ENCODE measurements around the gene NXPE2. TPM values are rescaled to one million over a fixed set of nuclear protein-coding genes. Genes with fewer than 3 reads are reported as not detected.
"Not testable (repeated sequence)": the region's sequence is repeated elsewhere in the genome, so short reads cannot be mapped to it uniquely, and the experiment has no call there.

The NXPE2 gene
- 1 to 10 TPM in 1 of 4 donors, under 1 TPM in 2, not detected in 1; 0.15 to 2.7 (median 0.54) TPM for polyA plus RNA-seq
- long read RNA-seq, donor 1: 0 reads
- long read RNA-seq, donor 2: 0 reads
- long read RNA-seq, donor 3: 0 reads
- long read RNA-seq, donor 4: 0 reads
- long read RNA-seq, donor 5: 0 reads
- long read RNA-seq, donor 6: 0 reads
- long read RNA-seq, donor 7: 0 reads
- long read RNA-seq, donor 8: 0 reads
- long read RNA-seq, donor 9: 0 reads
- long read RNA-seq, donor 10, partial matches to known transcripts: 6 of 6 reads
- long read RNA-seq, donor 10, other reads (novel, unspliced or antisense): 0 of 6 reads

DNA sequence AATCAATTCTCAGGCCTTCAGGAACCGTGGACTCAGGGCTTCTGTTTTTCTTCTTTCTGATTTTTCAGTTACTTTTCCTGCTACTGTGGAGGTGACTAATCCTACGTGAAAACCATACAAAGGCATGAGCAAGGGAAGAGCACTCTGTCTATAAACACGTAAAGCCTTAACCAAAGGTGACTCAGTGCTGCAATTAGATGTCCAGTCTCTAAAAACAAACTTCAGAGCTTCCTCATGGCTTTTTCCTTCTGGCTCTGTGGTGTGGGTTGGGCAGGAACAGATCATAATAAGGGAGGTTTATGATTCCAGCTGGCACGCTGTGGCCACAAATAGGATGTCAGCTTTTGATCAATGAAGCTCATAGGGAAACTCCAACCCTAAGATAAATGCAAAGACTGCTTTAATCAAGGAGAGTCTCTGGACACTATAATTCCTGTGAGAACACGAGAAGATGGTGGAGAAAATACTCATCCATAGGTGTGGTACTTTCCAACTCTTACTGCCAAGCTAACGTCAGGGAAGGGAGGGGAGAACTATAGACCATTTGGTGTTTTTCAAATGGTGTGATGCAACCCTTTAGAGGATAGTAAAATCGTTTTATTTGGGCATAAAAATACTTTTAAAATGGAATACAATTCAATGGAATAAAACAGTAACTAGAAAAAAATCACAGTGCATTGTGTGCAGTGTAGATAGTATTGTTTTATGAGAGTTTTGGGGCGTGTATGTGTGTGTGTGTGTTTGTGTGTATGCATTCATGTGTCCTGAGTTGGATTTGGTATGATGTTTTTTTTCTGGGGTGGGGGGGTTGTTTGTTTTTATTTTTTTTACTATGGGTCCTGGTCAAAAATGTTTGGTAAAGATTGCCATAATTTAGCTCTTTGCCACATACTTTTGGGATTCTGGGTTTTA is at the start of gene NXPE2:
TSS of gene NXPE2 (plus strand) at position 403 of the 912 bp plus-strand sequence. CDS start at position 452, 49 bp downstream.
- FAIRE-seq (no peak), DNase-seq (peak; percentile 11 to 63)
- peaks cover 0 to 3% of the 10 kb centered on the region in 2 donors for H3K9me3 ChIP-seq (ENCODE audit: control insufficient read depth in 2 of 2, insufficient read depth in 1 of 2, low read depth in 1 of 2, low read length in 1 of 2)
- H3K27ac ChIP-seq (ENCODE audit: low read depth in 1 of 3, low read length in 2 of 3): peak within 1 kb of the TSS in 1 of 3 donors; percentile 23
- H3K27me3 ChIP-seq (ENCODE audit: control insufficient read depth in 3 of 3, insufficient read depth in 3 of 3, low read length in 3 of 3): no peaks in the 10 kb centered on the region
- 18 to 40% (median 34%) methylated on average over 8 of the region's 8 CpGs for WGBS, 3 donors
- no peak within 1 kb of the TSS for H3K4me3 ChIP-seq (ENCODE audit: low read depth in 1 of 3, low read length in 3 of 3)
- H3K4me1 ChIP-seq (ENCODE audit: control insufficient read depth in 3 of 3, insufficient read depth in 2 of 3, low read depth in 1 of 3, low read length in 2 of 3): no peaks in the 10 kb centered on the region
- H3K36me3 ChIP-seq (ENCODE audit: control insufficient read depth in 3 of 3, insufficient read depth in 2 of 3, low read depth in 1 of 3, low read length in 3 of 3): no peaks in the 10 kb centered on the region

DNA sequence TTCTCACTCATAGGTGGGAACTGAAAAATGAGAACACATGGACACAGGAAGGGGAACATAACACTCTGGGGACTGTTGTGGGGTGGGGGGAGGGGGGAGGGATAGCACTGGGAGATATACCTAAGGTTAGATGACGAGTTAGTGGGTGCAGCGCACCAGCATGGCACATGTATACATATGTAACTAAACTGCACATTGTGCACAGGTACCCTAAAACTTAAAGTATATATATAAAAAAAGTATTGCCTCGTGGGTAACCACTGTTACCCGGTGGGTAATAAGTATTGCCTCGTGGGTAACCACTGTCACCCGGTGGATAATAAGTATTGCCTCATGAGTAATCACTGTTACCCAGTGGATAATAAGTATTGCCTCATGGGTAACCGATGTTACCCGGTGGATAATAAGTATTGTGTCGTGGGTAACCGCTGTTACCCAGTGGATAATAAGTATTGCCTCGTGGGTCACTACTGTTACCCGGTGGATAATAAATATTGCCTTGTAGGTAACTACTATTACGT is 46.8 kb upstream of the NXPE2 start:
- H3K36me3 ChIP-seq (ENCODE audit: control insufficient read depth in 3 of 3, insufficient read depth in 2 of 3, low read depth in 1 of 3, low read length in 3 of 3); FAIRE-seq; H3K4me1 ChIP-seq (ENCODE audit: control insufficient read depth in 3 of 3, insufficient read depth in 2 of 3, low read depth in 1 of 3, low read length in 2 of 3); H3K9me3 ChIP-seq (ENCODE audit: control insufficient read depth in 2 of 2, insufficient read depth in 1 of 2, low read depth in 1 of 2, low read length in 1 of 2); DNase-seq; H3K4me3 ChIP-seq (ENCODE audit: low read depth in 1 of 3, low read length in 3 of 3); H3K27ac ChIP-seq (ENCODE audit: low read depth in 1 of 3, low read length in 2 of 3); H3K27me3 ChIP-seq (ENCODE audit: control insufficient read depth in 3 of 3, insufficient read depth in 3 of 3, low read length in 3 of 3): not testable (repeated sequence)
- WGBS, 3 donors: 89 to 94% (median 92%) methylated on average over 13 of the region's 13 CpGs

DNA sequence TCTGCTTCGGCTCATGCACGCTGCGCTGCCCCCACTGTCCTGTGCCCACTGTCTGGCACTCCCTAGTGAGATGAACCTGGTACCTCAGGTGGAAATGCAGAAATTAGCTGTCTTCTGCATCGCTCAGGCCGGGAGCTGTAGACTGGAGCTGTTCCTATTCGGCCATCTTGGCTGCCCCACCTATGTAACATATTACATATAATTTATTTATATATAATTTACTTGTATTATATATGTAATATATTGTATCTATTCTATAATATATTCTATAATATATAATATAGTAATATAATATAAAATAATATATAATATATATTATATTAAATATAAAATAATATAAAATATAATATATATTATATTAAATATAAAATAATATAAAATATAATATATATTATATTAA is 38.9 kb upstream of the NXPE2 start:
- H3K36me3 ChIP-seq (ENCODE audit: control insufficient read depth in 3 of 3, insufficient read depth in 2 of 3, low read depth in 1 of 3, low read length in 3 of 3); H3K27me3 ChIP-seq (ENCODE audit: control insufficient read depth in 3 of 3, insufficient read depth in 3 of 3, low read length in 3 of 3); DNase-seq; H3K4me1 ChIP-seq (ENCODE audit: control insufficient read depth in 3 of 3, insufficient read depth in 2 of 3, low read depth in 1 of 3, low read length in 2 of 3); H3K27ac ChIP-seq (ENCODE audit: low read depth in 1 of 3, low read length in 2 of 3); H3K4me3 ChIP-seq (ENCODE audit: low read depth in 1 of 3, low read length in 3 of 3); H3K9me3 ChIP-seq (ENCODE audit: control insufficient read depth in 2 of 2, insufficient read depth in 1 of 2, low read depth in 1 of 2, low read length in 1 of 2): not testable (repeated sequence)
- FAIRE-seq: peak; percentile 100
- WGBS, 3 donors: 93 to 98% (median 96%) methylated on average over 6 of the region's 6 CpGs

DNA sequence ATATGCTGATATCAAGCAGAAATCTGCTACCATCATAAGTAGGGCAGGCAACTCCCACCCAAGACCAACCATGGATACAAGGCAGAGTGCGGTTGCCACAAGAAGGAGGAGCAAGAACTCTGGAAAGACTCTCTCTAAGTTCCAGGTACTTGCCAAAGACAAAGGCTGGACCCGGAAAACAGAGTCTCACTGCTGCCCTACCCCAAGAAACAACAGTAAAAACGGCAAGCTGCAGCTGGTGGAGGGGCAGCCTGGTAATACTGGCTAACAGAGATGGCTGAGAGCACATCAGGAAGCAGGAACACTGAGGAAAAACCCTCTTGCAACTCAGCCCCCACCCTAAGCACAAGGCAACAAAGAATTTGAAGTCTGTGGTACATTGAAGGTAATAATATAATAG is 27.7 kb upstream of the NXPE2 start:
- no peaks in the 10 kb centered on the region for H3K4me1 ChIP-seq (ENCODE audit: control insufficient read depth in 3 of 3, insufficient read depth in 2 of 3, low read depth in 1 of 3, low read length in 2 of 3)
- H3K4me3 ChIP-seq (ENCODE audit: low read depth in 1 of 3, low read length in 3 of 3): no peak overlapping the region
- H3K27ac ChIP-seq (ENCODE audit: low read depth in 1 of 3, low read length in 2 of 3): no peak overlapping the region
- H3K36me3 ChIP-seq (ENCODE audit: control insufficient read depth in 3 of 3, insufficient read depth in 2 of 3, low read depth in 1 of 3, low read length in 3 of 3): no peaks in the 10 kb centered on the region
- 60 to 78% (median 75%) methylated on average over 3 of the region's 3 CpGs for WGBS, 3 donors
- H3K27me3 ChIP-seq (ENCODE audit: control insufficient read depth in 3 of 3, insufficient read depth in 3 of 3, low read length in 3 of 3): no peaks in the 10 kb centered on the region
- H3K9me3 ChIP-seq (ENCODE audit: control insufficient read depth in 2 of 2, insufficient read depth in 1 of 2, low read depth in 1 of 2, low read length in 1 of 2): no peaks in the 10 kb centered on the region
- DNase-seq (no peak), FAIRE-seq (no peak)

DNA sequence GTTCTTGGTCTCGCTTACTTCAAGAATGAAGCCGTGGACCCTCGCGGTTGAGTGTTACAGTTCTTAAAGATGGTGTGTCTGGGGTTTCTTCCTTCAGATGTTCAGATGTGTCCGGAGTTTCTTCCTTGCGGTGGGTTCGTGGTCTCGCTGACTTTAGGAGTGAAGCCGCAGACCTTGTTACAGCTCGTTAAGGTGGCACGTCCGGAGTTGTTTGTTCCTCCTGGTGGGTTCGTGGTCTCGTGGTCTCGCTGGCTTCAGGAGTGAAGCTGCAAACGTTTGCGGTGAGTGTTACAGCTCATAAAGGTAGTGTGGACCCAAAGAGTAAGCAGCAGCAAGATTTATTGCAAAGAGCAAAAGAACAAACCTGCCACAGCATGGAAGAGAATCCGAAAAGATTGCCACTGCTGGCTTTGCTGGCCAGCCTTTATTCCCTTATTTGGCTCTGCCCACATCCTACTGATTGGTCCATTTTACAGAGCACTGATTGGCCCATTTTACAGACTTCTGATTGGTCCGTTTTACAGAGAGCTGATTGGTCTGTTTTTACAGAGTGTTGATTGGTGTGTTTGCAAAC is 27.1 kb upstream of the NXPE2 start:
- no peaks in the 10 kb centered on the region for H3K9me3 ChIP-seq (ENCODE audit: control insufficient read depth in 2 of 2, insufficient read depth in 1 of 2, low read depth in 1 of 2, low read length in 1 of 2)
- H3K36me3 ChIP-seq (ENCODE audit: control insufficient read depth in 3 of 3, insufficient read depth in 2 of 3, low read depth in 1 of 3, low read length in 3 of 3): no peaks in the 10 kb centered on the region
- WGBS, 3 donors: 90 to 93% (median 92%) methylated on average over 19 of the region's 19 CpGs
- H3K4me3 ChIP-seq (ENCODE audit: low read depth in 1 of 3, low read length in 3 of 3): no peak overlapping the region
- H3K27me3 ChIP-seq (ENCODE audit: control insufficient read depth in 3 of 3, insufficient read depth in 3 of 3, low read length in 3 of 3): no peaks in the 10 kb centered on the region
- no peaks in the 10 kb centered on the region for H3K4me1 ChIP-seq (ENCODE audit: control insufficient read depth in 3 of 3, insufficient read depth in 2 of 3, low read depth in 1 of 3, low read length in 2 of 3)
- DNase-seq (no peak), FAIRE-seq (no peak)
- no peak overlapping the region for H3K27ac ChIP-seq (ENCODE audit: low read depth in 1 of 3, low read length in 2 of 3)

DNA sequence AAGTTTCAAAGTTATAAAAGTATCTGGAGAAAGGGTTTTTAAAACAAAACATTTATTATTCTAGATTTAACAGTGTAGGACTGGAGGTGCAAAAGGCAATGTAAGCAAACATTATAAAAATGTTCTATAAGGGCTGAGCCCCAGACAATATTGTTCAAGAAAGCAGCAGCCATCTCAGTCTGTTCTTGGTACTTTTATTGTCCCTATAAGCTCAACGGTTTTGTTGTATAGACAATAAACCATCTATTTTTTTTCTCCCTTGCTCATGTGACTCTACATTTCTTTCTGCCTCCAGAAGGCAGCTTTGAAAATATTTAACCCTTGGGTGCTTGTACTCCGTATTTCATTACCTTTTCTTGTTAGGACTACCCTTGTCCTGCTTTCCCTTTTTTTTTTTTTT is 25.2 kb upstream of the NXPE2 start:
- no peaks in the 10 kb centered on the region for H3K36me3 ChIP-seq (ENCODE audit: control insufficient read depth in 3 of 3, insufficient read depth in 2 of 3, low read depth in 1 of 3, low read length in 3 of 3)
- no peak for DNase-seq

DNA sequence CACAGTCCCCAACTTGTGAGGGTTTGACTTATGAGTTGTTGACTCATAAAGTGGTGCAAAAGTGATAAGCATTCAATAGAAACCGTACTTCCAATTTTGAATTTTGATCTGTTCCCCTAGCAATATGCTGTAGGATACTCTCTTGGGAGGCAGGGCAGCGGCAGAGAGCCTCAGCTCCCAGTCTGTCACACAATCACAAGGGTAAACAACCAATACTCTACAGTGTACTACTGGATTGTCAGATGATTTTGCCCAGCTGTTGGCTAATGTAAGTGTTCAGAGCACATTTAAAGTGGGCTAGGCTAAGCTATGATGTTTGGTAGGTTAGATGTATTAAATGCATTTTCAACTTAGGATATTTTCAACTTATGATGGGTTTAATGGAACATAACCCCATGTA is 13.7 kb upstream of the NXPE2 start:
- H3K36me3 ChIP-seq (ENCODE audit: control insufficient read depth in 3 of 3, insufficient read depth in 2 of 3, low read depth in 1 of 3, low read length in 3 of 3): no peaks in the 10 kb centered on the region
- WGBS, 3 donors: 48 to 54% (median 50%) methylated on average over 2 of the region's 2 CpGs
- H3K4me3 ChIP-seq (ENCODE audit: low read depth in 1 of 3, low read length in 3 of 3): no peak overlapping the region
- FAIRE-seq (no peak), DNase-seq (no peak)
- no peaks in the 10 kb centered on the region for H3K4me1 ChIP-seq (ENCODE audit: control insufficient read depth in 3 of 3, insufficient read depth in 2 of 3, low read depth in 1 of 3, low read length in 2 of 3)
- H3K27me3 ChIP-seq (ENCODE audit: control insufficient read depth in 3 of 3, insufficient read depth in 3 of 3, low read length in 3 of 3): no peaks in the 10 kb centered on the region
- H3K27ac ChIP-seq (ENCODE audit: low read depth in 1 of 3, low read length in 2 of 3): no peak overlapping the region
- no peaks in the 10 kb centered on the region for H3K9me3 ChIP-seq (ENCODE audit: control insufficient read depth in 2 of 2, insufficient read depth in 1 of 2, low read depth in 1 of 2, low read length in 1 of 2)

More for the DNA sequence above, 25.2 kb upstream of the NXPE2 start:
- Histone ChIP-seq H3K4me3 (ENCODE audit: low read depth in 1 of 3, low read length in 3 of 3) (no peak overlapping the region), H3K27ac (ENCODE audit: low read depth in 1 of 3, low read length in 2 of 3) (no peak overlapping the region), H3K9me3 (ENCODE audit: control insufficient read depth in 2 of 2, insufficient read depth in 1 of 2, low read depth in 1 of 2, low read length in 1 of 2) (no peaks in the 10 kb centered on the region), H3K4me1 (ENCODE audit: control insufficient read depth in 3 of 3, insufficient read depth in 2 of 3, low read depth in 1 of 3, low read length in 2 of 3) (no peaks in the 10 kb centered on the region), H3K27me3 (ENCODE audit: control insufficient read depth in 3 of 3, insufficient read depth in 3 of 3, low read length in 3 of 3) (no peaks in the 10 kb centered on the region)
- WGBS, 3 donors: 34 to 47% (median 40%) methylated on average over 2 of the region's 2 CpGs
- FAIRE-seq: no peak

DNA sequence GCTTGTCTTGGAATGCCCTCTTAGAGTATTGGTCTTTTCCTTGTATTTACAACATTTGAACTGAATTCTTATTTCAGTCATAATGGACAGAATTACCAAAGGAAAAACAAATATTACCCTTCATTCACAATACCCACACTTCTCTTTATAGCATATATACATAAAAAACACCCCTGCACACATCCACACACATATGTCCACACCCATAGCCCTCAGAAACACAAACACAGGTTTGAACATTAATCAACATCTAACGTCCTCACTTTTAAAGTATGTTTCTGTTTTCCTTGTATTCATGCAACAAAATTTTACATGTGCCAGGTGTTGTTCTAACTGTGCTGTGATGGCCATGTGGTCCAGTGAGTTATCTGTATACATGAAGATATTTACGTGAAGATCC is 11.6 kb upstream of the NXPE2 start:
- Histone ChIP-seq H3K36me3 (ENCODE audit: control insufficient read depth in 3 of 3, insufficient read depth in 2 of 3, low read depth in 1 of 3, low read length in 3 of 3) (no peaks in the 10 kb centered on the region), H3K27ac (ENCODE audit: low read depth in 1 of 3, low read length in 2 of 3) (no peak overlapping the region), H3K9me3 (ENCODE audit: control insufficient read depth in 2 of 2, insufficient read depth in 1 of 2, low read depth in 1 of 2, low read length in 1 of 2) (no peaks in the 10 kb centered on the region), H3K4me3 (ENCODE audit: low read depth in 1 of 3, low read length in 3 of 3) (no peak overlapping the region), H3K27me3 (ENCODE audit: control insufficient read depth in 3 of 3, insufficient read depth in 3 of 3, low read length in 3 of 3) (no peaks in the 10 kb centered on the region), H3K4me1 (ENCODE audit: control insufficient read depth in 3 of 3, insufficient read depth in 2 of 3, low read depth in 1 of 3, low read length in 2 of 3) (no peaks in the 10 kb centered on the region)
- 42 to 60% (median 58%) methylated on average over 2 of the region's 2 CpGs for WGBS, 3 donors
- FAIRE-seq (no peak), DNase-seq (no peak)

Measured in small intestine (tissue), 16 donors.